ENCODE measurements around the gene SIAE. TPM values are rescaled to one million over a fixed set of nuclear protein-coding genes. Genes with fewer than 3 reads are reported as not detected.

SIAE gene
- total and polyA plus RNA-seq, 4 donors, result 6.4 to 33.9 (median 11.3) TPM

- 96% methylated on average over 3 of the region's 3 CpGs for WGBS
- H3K4me3 ChIP-seq (ENCODE audit: low read depth in 1 of 3, low read length in 3 of 3), result no peak overlapping the region
- no peak for TF ChIP-seq EGR1 (IDR thresholded peaks at IDR 0.05; ENCODE audit: low read depth in 2 of 2)
- TF ChIP-seq MAX (IDR thresholded peaks at IDR 0.05), result no peak
- no peak for TF ChIP-seq YY1 (IDR thresholded peaks at IDR 0.05)
- TF ChIP-seq HNF4G (IDR thresholded peaks at IDR 0.05), result no peak
- no peak for TF ChIP-seq ATF3 (IDR thresholded peaks at IDR 0.05)
- no peak for TF ChIP-seq RXRA (IDR thresholded peaks at IDR 0.05)
- TF ChIP-seq FOXA2 (IDR thresholded peaks at IDR 0.05), result no peak
- TF ChIP-seq JUND (IDR thresholded peaks at IDR 0.05), result no peak
- no peak for TF ChIP-seq ZBTB33 (IDR thresholded peaks at IDR 0.05)
- no peak for TF ChIP-seq CTCF (IDR thresholded peaks at IDR 0.05; ENCODE audit: low read depth, low read length, missing input control)
- TF ChIP-seq GABPA (IDR thresholded peaks at IDR 0.05 in 1 of 2, conservative IDR thresholded peaks at IDR 0.05 in 1 of 2), result no peak
- TF ChIP-seq TAF1 (conservative IDR thresholded peaks at IDR 0.05), result no peak
- no peak for TF ChIP-seq REST (IDR thresholded peaks at IDR 0.05)
These were observed 47.9 kb downstream of the SIAE start for GRCh38 chr11:124625504-124626168.

More at GRCh38 chr11:124625504-124626168, 47.9 kb downstream of the SIAE start:
- Histone ChIP-seq H3K9me3 (ENCODE audit: control insufficient read depth in 4 of 4, low read length in 3 of 4) (no peaks in the 10 kb centered on the region), H3K9ac (ENCODE audit: low read depth in 1 of 2, low read length in 2 of 2) (no peak overlapping the region), H3K27me3 (ENCODE audit: control insufficient read depth in 4 of 4, insufficient read depth in 4 of 4, low read length in 3 of 4) (no peaks in the 10 kb centered on the region), H3K27ac (ENCODE audit: low read depth in 1 of 2, low read length in 2 of 2) (no peak overlapping the region), H3K36me3 (ENCODE audit: control insufficient read depth in 4 of 4, insufficient read depth in 3 of 4, low read depth in 1 of 4, low read length in 3 of 4) (peaks cover 7 to 28% (median 22%) of the 10 kb centered on the region in 4 donors), H3K4me1 (ENCODE audit: control insufficient read depth in 4 of 4, insufficient read depth in 4 of 4, low read length in 3 of 4) (peaks cover 1 to 16% (median 12%) of the 10 kb centered on the region in 4 donors)
- no peak for DNase-seq (ENCODE audit: low spot score)
